Measurements from ENCODE around the gene CTDSPL. TPM values are rescaled to one million over a fixed set of nuclear protein-coding genes. Genes with fewer than 3 reads are reported as not detected.

The CTDSPL gene
- total RNA-seq, 1 donor from 2014 or later: 4.5 TPM

DNA sequence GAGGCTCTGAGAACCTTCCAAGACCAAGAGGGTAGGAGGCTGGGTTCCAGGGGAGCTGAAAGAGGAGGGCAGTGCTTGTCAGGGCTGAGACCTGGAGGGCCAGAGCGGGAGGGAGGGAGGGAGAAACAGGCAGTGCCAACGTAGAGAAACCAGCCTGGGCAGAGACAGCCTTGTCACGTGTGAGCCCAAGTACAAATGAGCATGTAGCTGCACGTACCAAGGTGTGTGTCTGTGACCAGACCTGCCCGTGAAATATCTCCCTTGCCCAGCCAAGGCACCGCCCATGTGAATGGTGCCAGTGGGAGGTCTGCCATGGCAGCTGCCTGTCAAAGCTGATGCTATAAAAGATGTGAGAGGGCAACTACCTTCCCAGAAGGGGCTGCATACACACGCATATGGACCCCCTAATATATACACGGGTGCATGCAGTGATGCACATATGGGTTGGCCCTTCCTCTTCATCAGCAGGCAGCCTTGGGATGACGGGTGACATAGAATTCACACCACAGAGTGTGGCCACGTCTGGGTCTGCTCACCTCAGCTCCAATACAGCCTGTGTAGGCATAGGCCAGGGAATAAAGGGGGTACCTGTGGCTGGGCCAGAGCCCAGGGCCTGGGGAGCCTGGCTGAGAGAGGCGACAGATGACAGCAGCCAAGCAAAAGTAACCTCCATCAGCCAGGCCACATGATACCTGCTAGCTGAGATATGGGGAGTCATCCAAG is 7.8 kb upstream of the CTDSPL start:
- intact Hi-C loops (cut with micrococcal nuclease): no loop called here

DNA sequence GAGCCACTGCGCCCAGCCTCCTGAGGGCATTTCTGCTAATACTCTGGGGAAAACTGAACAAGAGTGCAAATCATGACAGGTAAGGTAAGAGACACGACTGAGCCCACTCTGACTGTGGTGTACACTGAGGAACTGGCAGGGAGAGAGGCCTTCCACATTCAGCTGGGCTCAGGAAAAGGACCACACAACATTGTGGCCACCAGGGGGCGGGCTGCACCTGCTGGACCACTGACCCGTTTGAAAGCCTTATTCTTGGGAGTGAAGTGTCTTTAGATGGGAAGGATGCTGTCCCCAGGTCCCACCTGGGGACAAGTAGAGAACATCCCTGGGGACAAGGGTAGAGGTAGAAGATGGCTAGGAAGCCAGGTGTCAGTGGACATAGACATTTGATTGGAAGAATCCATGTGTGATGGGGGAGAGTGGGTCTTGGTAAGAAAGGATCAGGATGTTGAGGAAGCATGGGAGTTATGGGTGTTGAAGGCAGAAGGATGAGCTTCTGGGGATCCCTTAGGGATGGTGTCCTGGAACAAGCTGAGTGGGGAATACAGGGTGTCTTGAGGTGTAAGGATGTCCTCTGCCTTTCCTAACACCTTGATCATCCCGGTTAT is 6.2 kb upstream of the CTDSPL start:
- intact Hi-C loops (cut with micrococcal nuclease): loop anchor here (1.0 to 5.0 kb wide), 4 partner anchors 112 to 797 kb away; no protein-coding TSS in a partner anchor

DNA sequence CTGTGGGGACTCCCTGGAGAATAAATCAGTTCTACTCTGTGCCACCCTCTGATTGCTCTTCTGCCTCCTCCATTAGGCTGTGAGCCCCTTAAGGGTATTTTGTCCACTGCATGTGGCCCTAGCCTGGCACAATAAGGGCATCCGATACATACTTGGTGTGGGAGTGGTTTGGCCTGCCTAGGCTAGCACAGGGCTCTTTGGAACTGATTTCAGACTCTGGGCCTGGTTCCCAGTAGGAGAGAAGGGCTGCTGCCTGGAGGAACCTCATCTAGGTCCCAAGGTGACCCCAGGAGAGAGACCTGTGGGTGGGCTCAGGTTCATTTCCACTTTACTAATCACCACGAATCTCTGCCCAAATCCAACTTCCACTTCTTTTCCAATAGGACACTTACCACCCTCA is 5.3 kb upstream of the CTDSPL start:
- intact Hi-C loops (cut with micrococcal nuclease): loop anchor here (5.0 kb wide), 1 partner anchor 796 kb away; no protein-coding TSS in a partner anchor

DNA sequence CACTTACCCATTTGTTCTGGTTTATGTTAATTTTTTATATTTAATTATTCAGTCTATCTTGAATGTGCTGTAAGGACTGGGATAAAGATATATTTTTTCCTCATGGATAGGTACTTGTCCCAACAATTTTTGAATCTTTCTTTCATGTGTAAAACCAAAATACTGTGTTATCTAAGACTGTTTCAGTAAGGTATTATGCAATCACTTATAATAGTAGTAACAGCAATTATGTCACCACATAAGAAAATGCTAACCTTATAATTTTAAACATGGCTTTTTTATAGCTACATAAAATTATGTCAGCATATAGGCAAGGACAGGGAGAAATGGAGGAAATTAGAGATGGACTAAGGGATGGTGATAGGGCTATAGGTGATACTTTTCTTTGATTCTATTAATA is 2.9 kb upstream of the CTDSPL start:
- intact Hi-C loops (cut with micrococcal nuclease): loop anchor here (5.0 kb wide), 1 partner anchor 794 kb away; no protein-coding TSS in a partner anchor

DNA sequence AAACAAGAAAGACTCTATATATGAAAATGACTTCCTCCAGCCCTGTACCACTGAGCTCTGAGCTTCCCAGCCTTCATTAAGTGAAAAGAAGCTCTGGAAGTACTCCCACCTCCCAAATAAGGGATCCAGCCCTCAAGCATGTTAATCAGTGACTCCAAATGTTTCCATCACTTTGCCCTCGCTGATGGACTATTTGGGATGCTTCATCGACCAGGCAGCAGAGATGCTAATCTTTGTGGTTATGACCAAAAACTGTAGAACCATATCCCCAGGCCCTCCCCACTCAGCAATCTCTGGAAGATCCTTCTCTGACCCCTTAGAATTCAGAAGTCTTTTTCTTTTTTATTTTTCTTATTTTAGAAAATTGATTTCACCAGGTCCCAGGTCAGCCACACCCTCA is 2.3 kb upstream of the CTDSPL start:
- intact Hi-C loops (cut with micrococcal nuclease): loop anchor here (5.0 kb wide), 1 partner anchor 793 kb away; no protein-coding TSS in a partner anchor

DNA sequence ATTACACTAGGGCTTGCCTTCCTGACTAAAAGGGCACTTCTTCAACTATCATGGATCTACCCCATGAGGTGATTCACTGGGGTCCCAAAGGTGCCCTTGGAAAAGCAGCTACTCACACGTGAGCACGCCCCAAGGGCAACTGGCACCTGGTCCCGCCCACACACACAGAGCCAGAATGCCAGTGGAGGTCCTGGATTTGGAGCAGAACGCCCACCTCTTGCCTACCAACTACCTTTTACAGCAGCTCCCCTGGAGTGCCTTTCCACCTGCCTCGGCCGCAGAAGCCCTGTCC is 1.8 kb upstream of the CTDSPL start:
- intact Hi-C loops (cut with micrococcal nuclease): loop anchor here (5.0 kb wide), 1 partner anchor 792 kb away; no protein-coding TSS in a partner anchor

DNA sequence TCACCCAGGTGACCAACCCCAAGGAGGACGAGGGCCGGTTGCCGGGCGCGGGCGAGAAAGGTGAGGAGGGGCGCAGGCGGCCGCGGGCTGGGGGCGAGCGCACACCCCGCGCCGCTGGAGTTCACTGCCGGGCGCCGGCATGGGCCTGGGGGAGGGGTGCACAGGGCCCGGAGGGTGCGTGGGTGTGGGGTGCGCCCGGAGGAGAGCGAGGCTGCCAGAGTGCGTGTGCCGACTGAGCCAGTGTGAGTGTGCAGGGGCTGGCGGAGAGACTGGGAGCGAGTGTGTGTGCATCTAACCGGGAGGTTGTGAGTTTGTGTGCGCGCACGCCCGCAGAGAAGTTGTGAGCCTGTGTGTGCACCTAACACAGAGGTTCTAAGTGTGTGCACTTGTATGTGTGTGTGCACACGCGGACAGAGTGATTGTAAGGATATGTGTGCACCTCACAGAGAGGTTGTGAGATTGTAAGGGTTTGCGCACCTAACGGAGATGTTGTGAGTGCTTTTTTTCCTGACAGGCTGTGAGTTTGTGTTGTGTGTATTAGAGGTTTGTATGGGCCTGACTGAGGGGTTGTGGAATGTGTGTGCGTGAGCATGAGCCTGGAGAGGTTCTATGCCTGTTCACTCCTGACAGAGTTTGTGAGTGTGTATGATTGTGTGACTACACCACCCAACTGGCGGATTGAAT is 681 bp downstream of the CTDSPL start:
- intact Hi-C loops (cut with micrococcal nuclease): no loop called here

DNA sequence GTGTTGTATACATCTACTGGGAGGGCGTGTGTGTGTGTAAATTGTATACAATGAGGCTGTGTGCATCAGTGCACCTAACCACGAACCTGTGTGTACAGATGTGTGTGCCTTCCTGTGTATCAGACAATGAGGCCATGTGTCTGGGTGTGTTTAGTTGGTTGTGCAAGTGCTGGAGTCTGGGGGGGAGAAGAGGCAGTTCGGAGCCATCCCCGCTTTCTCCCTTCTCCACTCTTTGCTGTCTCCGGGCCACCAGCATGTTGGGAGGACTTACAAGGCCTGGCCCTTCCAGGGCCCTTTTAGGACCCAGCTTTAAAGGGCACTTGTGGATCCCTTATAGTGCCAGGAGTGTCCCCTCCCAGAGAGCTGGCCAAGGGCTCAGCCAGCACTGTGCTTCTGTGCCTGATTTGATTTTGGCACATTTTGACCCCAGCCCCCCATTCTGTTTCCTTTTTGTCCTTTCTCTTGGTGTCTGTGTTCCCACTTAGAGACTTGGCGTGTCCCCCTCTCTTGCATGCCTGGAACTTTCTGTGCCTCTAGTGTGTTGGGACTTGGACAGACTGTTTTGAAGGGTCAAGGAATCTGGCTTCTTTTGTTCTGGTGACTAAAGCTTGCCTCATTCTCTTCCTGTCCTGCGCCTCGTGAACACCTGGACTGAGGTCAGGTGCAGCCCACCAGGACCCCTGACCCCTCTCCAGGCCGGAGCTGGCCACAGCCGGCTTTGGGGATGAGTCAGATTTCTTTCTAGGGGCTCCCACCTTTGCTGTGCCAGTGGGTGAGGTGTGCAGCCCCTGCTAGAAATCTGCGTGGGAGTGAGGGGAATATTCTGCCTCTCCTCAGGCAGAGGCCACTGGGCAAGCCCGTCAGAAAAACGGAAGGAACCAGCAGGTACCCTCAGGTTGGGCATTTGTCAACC is 1.5 kb downstream of the CTDSPL start:
- intact Hi-C loops (cut with micrococcal nuclease): loop anchor here (1.0 kb wide), 1 partner anchor 45 kb away; no protein-coding TSS in a partner anchor

DNA sequence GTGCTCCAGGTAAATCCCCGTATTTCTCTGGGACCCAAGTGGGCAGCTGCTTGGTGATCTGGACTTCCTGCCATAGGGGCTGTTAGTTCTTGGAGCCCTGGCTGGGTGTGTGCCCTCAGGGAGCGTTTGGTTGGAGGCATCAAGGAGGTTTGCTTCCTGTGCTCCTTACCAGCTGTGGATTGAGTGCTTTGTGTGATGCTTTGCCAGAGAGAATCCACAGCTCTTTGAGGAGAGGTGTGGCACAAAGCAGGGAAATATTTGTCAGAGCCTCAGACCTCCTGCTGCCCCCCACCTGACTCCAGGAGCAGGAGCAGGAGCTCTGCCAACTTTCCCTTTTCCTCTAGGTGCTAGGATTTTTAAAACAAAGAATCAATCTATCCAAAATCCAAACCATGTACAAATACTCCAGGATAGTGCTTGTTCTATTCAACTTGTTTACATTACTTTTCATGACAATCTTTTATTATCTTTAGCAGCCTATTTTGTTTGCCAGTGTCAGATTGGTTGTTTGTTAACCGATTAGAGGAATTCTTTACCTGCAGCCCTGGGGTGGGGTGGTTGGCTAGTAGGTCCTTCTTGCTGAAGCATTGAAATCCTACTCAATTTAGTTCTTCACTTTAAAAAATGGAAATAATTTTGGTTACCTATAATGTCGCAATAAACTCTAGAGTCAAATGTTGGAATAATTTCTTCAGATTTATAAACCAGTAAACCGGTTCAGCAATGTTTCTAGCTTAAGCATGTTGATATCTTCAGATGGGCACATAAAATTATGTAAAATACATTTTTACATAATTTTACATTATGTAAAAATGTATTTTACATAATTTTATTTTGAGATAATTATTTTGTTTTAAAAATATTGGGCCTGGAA is 2.5 kb downstream of the CTDSPL start:
- intact Hi-C loops (cut with micrococcal nuclease): loop anchor here (1.0 kb wide), 1 partner anchor 44 kb away; no protein-coding TSS in a partner anchor

DNA sequence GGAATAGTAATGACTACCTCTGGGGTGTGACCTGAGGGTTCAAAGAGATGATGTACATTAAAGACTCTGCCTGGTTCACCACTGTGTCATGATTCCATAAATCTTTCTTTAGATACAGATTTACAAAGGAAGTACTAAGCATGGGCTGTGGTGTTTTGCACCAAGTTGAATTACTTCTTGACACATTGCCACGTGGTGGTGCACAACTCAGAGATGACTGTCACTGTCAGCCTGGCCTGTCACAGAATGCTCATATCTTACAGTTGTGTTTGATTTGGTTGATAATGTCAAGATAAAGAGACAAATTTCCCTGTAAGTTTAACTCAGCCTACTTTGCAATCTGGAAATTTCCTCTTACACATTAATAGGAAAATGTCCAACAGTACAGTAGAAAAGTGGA is 3.2 kb downstream of the CTDSPL start:
- intact Hi-C loops (cut with micrococcal nuclease): no loop called here

DNA sequence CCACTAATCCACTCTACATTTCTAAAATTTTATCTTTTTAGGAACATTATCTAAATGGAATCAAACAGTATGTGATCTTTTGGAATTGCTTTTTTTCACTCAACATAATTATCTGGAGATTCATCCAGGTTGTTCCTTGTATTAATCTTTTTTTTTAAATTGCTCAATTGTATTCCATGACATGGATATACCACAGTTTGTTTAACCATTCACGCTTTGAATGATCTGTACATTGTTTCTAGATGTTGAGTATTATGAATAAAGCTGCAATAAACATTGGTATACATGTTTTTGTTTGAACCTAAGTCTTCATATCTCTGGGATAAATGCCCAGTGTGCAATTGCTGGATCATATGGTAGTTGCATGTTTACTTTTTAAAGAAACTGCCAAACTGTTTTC is 5.5 kb downstream of the CTDSPL start:
- intact Hi-C loops (cut with micrococcal nuclease): no loop called here

DNA sequence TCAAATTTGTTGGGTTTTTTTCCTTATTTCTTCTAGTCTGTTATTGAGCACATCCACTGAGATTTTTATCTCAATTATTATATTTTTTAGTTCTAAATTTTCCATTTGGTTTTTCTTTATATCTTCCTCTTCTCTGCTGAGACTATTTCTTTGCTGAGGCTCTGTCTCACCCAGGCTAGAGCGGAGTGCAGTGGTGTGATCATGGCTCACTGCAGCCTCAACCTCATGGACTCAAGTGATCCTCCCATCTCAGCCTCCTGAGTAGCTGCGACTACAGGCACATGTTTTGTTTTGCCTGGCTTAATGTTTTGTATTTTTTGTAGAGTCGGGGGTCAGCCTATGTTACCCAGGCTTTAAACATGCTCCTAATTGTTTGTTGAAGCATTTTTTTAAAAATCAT is 10.2 kb downstream of the CTDSPL start:
- intact Hi-C loops (cut with micrococcal nuclease): no loop called here

DNA sequence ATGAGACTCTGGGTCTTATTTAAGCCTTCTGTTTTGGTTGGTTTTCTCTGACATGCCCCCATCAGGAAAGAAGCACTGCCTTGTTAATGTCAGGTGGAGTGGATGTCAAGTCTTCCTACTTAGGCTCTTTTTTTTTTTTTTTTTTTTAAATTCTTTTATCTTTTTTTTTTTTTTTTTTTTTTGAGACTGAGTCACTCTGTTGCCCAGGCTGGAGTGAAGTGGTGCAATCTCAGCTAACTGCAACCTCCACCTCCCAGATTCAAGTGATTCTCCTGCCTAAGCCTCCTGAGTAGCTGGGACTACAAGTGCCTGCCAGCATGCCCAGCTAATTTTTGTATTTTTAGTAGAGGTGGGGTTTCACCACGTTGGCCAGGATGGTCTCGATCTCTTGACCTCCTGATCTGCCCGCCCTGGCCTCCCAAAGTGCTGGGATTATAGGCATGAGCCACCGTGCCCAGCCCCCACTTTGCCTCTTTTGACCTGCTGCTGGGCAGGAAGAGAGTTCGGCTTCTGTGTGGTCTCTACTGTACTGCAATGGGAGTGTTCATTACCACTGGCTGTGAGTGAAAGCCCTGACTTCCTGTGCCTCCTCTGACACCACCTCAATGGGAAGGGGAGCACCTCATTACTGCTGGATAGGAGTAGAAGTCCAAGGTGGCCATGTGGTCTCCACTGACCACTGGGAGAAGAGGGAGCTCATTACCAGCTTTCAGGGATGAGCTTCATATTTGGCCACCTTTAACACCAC is 10.9 kb downstream of the CTDSPL start:
- intact Hi-C loops (cut with micrococcal nuclease): no loop called here

DNA sequence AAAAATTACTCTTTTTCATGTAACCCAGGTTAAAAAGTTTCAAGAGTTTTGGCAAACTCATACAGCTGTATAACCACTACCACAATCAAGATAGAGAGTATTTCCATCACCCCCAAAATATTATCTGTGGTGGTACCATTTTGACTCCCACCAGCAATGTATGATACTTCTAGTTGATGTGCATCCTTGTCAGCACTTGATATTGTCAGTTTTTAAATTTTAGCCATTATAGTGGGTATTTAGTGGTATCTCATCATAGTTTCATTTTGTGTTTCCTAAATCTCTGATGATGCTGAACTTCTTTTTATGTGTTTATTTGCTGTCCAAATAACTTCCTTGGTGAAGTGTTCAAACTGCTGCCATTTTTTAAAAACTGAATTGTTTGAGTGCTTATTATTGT is 14.6 kb downstream of the CTDSPL start:
- intact Hi-C loops (cut with micrococcal nuclease): no loop called here

DNA sequence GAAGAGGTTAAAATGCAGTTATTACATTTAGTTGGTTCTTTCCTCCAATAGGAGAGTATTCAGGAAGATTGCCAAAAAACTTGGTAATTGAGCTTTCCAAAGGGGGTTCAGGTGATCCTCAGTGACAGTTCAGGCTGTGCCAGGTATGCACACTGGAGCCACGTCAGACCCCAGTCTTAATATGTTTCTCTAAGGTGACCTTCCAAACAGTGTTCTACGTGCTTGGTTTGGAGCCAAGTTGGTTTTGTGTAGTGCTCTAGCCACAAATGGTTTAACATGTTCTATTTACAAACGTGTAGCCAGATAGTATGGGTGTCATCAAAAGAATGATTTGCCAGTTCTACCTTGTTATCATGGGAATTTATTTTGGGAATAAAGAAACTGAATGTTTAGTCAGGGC is 21.0 kb downstream of the CTDSPL start:
- intact Hi-C loops (cut with micrococcal nuclease): no loop called here

DNA sequence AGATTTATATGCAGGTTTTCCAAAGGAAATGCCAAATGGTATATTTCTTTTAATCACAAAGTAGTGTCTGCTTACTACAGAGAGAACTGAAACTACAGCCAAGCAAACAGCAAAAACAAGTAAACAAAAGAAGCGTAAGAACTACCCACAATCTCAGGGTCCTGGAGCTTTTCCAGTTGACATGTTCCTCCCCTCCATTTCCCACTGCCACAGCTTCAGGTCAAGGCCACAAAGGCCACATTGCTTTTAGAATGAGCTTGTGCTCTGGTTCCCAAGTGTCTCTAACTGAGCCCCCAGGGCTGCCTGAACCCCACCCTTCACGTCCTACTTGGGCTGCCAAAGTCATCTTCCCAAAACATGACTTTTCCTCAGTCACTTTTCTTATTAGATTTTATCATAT is 24.1 kb downstream of the CTDSPL start:
- intact Hi-C loops (cut with micrococcal nuclease): no loop called here

DNA sequence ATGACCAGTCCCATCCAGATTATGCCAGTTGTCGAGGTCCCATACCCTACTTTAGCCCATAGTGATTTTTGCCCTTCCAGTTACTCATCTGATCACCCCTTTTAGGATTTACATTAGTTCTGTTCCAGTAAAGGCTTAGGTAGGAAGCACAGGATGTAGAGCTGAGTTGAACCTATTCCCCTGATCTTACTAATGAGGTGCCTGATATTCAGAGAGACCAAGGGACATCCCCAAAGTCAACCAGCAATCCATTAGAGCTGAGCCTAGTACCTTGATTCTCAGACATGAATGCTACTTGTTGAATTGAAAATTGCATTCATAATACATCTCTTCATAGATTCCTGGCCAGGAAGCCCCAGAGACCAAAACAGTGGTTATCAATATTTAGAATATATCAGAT is 24.7 kb downstream of the CTDSPL start:
- intact Hi-C loops (cut with micrococcal nuclease): no loop called here

DNA sequence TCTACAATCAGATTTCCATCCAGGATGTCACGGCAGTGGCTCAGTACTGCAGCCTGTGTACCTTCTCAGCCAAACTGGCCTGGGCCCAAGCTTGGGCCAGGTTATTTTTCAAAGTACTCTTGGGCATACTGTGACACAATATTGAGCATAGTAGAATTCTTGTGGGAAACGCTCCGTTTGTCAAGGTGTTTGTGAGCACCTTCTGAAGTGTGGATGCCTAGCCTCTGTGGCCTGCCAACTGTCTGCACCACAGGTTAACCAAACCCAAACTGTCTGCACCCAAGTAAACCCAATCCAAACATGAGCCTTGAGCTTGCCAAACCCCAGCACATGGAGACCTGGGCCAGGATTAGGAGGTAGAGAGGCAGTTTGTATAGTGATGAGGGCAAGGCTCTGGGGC is 25.4 kb downstream of the CTDSPL start:
- intact Hi-C loops (cut with micrococcal nuclease): no loop called here

DNA sequence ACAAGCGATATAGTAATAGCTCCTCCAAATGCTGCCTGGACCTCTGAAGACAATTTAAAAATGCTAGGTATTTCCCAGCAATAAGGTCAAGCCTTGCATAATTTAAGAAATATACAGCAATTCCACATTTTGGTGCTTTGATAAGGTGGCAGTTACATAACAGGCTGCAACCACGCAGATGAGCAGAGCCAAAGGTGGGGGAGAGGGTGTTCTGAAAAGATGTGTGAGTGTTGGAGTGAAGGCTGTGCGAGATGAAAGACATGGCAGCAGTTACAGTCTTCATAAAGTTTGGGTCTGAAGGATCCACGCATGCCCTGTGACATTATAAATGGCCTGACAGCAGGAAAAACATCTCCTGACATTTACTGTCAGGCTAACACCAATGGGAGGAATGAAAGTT is 26.1 kb downstream of the CTDSPL start:
- intact Hi-C loops (cut with micrococcal nuclease): no loop called here

DNA sequence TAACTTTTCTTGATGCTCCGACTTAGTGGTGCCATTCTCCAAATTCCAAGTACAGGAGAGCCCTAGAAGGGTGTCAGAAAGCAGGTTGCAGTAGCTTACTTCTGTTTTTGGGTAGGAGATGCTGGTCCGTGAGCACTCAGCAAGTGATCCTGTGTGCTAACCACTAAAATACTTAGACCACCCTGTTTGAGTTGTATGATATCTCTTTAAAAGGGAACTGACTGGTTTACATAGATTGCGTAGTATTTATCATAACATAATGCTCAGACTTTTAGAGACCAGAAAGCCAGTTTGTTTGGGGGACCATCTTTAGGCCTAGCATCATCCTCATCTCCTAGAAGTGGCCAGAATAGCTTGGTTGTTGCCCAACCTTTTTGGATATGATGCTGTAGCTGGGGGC is 26.7 kb downstream of the CTDSPL start:
- intact Hi-C loops (cut with micrococcal nuclease): no loop called here
